ENCODE results near the gene SUN5. TPM values are rescaled to one million over a fixed set of nuclear protein-coding genes. Genes with fewer than 3 reads are reported as not detected.
A peak's percentile ranks its signal among the peaks of the same experiment; 100 is the strongest.
"Not testable (repeated sequence)": the region's sequence is repeated elsewhere in the genome, so short reads cannot be mapped to it uniquely, and the experiment has no call there.

SUN5 gene
- total and polyA plus RNA-seq, 3 donors from 2014 or later, result 19.0 to 59.7 (median 29.1) TPM

GRCh38 chr20:32958574-32958973, 45.7 kb downstream of the SUN5 start:
- TF ChIP-seq POLR2A (IDR thresholded peaks at IDR 0.05), result no peak
- TF ChIP-seq, protein P1, sequence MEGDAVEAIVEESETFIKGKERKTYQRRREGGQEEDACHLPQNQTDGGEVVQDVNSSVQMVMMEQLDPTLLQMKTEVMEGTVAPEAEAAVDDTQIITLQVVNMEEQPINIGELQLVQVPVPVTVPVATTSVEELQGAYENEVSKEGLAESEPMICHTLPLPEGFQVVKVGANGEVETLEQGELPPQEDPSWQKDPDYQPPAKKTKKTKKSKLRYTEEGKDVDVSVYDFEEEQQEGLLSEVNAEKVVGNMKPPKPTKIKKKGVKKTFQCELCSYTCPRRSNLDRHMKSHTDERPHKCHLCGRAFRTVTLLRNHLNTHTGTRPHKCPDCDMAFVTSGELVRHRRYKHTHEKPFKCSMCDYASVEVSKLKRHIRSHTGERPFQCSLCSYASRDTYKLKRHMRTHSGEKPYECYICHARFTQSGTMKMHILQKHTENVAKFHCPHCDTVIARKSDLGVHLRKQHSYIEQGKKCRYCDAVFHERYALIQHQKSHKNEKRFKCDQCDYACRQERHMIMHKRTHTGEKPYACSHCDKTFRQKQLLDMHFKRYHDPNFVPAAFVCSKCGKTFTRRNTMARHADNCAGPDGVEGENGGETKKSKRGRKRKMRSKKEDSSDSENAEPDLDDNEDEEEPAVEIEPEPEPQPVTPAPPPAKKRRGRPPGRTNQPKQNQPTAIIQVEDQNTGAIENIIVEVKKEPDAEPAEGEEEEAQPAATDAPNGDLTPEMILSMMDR (IDR thresholded peaks at IDR 0.05), result no peak
- Histone ChIP-seq H3K4me1 (no peaks in the 10 kb centered on the region), H3K27me3 (no peaks in the 10 kb centered on the region), H3K4me3 (no peak overlapping the region), H3K9me3 (no peaks in the 10 kb centered on the region), H3K36me3 (ENCODE audit: low read depth, missing control alignments) (no peaks in the 10 kb centered on the region), H3K27ac (no peak overlapping the region)
- DNase-seq, result no peak
- intact Hi-C loops (cut with DNase I; ENCODE audit: low total_unique reads), result no loop called here

GRCh38 chr20:32957459-32957858, 46.8 kb downstream of the SUN5 start:
- no peak for DNase-seq
- TF ChIP-seq, protein P1 (IDR thresholded peaks at IDR 0.05), result no peak
- TF ChIP-seq POLR2A (IDR thresholded peaks at IDR 0.05), result no peak
- H3K27me3 ChIP-seq, result no peaks in the 10 kb centered on the region
- 90 to 97% methylated on average over 5 of the region's 5 CpGs for WGBS, 2 donors
- no peaks in the 10 kb centered on the region for H3K9me3 ChIP-seq
- H3K4me1 ChIP-seq, result no peaks in the 10 kb centered on the region
- no peaks in the 10 kb centered on the region for H3K36me3 ChIP-seq (ENCODE audit: low read depth, missing control alignments)
- no peak overlapping the region for H3K27ac ChIP-seq
- no peak overlapping the region for H3K4me3 ChIP-seq
- intact Hi-C loops (cut with DNase I; ENCODE audit: low total_unique reads), result no loop called here

DNA sequence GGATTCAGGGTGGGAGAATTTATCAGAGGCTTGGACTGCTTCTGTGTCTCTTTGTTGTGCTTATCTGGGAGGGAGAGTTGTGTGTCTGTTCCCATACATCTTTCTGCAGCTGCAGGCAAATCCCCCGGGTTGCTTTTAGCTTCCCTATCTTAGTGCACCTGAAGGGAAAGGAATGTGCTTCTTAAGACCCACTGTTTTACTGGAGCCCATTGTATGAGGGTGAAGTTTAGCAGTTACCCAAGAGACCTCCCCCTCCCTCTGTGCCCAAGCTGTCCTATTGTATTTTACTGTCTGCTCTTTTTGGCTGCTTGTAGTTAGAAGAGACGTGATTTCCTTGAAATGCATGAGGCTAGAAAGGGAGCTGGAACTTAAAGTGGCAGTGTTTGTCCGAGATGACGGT, 53.7 kb downstream of the SUN5 start:
- H3K27ac ChIP-seq; DNase-seq; H3K9me3 ChIP-seq; H3K4me3 ChIP-seq; intact Hi-C loops (cut with DNase I; ENCODE audit: low total_unique reads); H3K36me3 ChIP-seq (ENCODE audit: low read depth, missing control alignments); H3K27me3 ChIP-seq; H3K4me1 ChIP-seq: not testable (repeated sequence)
- WGBS, 2 donors, result 18 to 31% methylated on average over 4 of the region's 4 CpGs

- Histone ChIP-seq H3K9me3 (no peaks in the 10 kb centered on the region), H3K27me3 (no peaks in the 10 kb centered on the region), H3K4me3 (no peak overlapping the region), H3K36me3 (ENCODE audit: low read depth, missing control alignments) (no peaks in the 10 kb centered on the region), H3K27ac (no peak overlapping the region), H3K4me1 (no peaks in the 10 kb centered on the region)
- DNase-seq, result no peak
- TF ChIP-seq POLR2A (IDR thresholded peaks at IDR 0.05), result no peak
- TF ChIP-seq, protein P1 (IDR thresholded peaks at IDR 0.05), result no peak
- 84 to 85% methylated on average over 1 of the region's 1 CpG for WGBS, 2 donors
- intact Hi-C loops (cut with DNase I; ENCODE audit: low total_unique reads), result no loop called here
These were observed 57.6 kb downstream of the SUN5 start for GRCh38 chr20:32946629-32947028.

- H3K27ac ChIP-seq, result no peak overlapping the region
- H3K27me3 ChIP-seq, result no peaks in the 10 kb centered on the region
- intact Hi-C loops (cut with DNase I; ENCODE audit: low total_unique reads), result no loop called here
- TF ChIP-seq, protein P1 (IDR thresholded peaks at IDR 0.05), result peak in 1 of 3 experiments; percentile 29
- no peak for TF ChIP-seq POLR2A (IDR thresholded peaks at IDR 0.05)
- H3K9me3 ChIP-seq, result no peaks in the 10 kb centered on the region
- WGBS, 2 donors, result 56 to 62% methylated on average over 4 of the region's 4 CpGs
- no peak overlapping the region for H3K4me3 ChIP-seq
- no peaks in the 10 kb centered on the region for H3K36me3 ChIP-seq (ENCODE audit: low read depth, missing control alignments)
- H3K4me1 ChIP-seq, result no peaks in the 10 kb centered on the region
- no peak for DNase-seq
These were observed 58.5 kb downstream of the SUN5 start for GRCh38 chr20:32945710-32946221.

All from testis (tissue), 3 donors.